ENCODE measurements around the gene CDC40.

CDC40 gene

DNA sequence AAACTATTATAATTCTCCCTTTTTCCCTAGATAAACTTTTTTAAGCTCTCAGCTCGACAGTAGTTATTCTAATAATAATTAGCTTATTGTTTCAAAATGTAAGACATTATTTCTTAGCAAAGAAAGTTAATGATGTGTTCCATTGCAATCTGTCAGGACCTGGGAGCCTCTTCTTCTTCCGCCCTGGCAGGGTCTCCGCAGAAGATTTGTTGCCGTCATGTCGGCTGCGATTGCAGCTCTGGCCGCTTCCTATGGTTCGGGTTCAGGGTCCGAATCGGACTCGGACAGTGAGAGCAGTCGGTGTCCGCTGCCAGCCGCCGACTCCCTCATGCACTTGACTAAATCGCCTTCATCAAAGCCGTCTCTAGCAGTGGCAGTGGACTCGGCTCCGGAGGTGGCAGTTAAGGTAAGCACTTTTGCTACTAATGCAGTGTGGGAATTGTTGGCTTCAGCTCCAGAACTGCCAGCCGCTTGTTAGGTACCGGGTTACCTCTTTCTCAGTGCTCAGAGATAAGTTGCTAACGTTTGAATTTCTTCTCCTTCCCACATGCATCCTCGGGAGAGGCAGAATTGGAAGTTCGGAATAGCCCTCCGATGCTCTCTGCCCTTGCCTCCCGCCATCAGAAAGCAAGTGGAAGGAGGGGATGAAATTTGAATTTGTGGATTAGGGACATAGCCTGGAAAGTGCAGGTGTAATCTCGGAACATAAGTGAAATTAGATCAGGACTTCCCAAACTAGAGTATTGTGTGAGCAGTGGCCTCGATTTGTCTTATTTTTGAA is at the start of gene CDC40:
TSS of gene CDC40 (plus strand) at position 200 of the 781 bp plus-strand sequence. CDS start at position 218, 18 bp downstream.
- DNase-seq (ENCODE audit: low spot score), result no peak

- no peak for DNase-seq (ENCODE audit: low spot score)
These were observed 42.0 kb upstream of the CDC40 start for GRCh38 chr6:110137924-110138887.

DNA sequence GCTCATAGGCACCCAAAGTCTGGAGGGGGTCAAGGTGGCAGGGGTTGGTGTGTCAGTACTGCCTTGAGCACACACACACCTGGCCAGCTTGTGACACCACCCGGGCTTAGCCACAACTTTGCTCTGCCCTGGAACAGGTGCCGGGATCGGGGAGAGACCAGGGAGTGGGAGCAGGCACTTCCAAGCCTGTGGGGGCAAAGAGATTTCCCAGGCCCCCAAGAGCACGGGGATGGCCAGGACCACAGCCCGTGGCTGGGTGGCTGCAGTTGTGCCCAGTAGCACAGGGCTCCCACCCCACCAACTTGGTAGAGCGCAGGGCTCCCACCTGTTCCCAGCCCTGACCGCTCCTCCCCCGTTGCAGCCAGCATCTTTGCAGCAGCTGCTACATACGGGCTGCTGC is 41.2 kb upstream of the CDC40 start:
- no peak for DNase-seq (ENCODE audit: low spot score)

GRCh38 chr6:110140650-110141049 is 39.6 kb upstream of the CDC40 start:
- no peak for DNase-seq (ENCODE audit: low spot score)

DNA sequence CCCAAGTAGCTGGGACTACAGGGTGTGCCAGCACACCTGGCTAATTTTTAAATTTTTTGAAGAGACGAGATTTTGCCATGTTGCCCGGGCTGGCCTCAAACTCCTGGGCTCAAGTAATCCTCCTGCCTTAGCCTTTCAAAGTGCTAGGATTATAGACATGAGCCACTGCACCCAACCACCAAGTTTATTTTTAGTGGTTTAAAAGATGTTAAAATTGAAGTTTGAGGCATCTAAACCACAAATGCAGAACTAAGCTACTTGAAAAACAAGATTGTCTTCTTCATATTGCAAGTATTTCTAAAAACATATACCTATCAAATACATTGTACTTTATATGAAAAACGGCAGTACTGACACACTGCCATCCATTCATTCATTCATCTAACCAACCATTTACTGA is 32.4 kb upstream of the CDC40 start:
- DNase-seq (ENCODE audit: low spot score), result no peak

DNA sequence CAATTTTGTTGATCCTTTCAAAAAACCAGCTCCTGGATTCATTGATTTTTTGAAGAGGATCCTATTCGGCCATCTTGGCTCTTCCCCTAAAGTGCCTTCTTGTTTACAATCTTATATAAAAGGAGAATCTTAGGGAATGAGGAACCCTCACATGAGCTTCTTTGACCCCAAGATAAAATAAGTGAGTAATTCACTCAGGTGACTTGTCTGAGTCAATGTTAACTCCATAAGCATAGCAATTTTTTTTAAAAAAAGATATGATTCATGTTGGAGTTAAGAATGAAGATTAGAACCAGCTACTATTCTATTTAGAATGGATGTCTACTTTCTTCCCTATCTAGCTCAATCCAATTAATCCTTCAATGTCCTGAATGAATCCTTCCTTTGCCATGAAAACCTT is 21.7 kb upstream of the CDC40 start:
- DNase-seq (ENCODE audit: low spot score), result no peak

DNA sequence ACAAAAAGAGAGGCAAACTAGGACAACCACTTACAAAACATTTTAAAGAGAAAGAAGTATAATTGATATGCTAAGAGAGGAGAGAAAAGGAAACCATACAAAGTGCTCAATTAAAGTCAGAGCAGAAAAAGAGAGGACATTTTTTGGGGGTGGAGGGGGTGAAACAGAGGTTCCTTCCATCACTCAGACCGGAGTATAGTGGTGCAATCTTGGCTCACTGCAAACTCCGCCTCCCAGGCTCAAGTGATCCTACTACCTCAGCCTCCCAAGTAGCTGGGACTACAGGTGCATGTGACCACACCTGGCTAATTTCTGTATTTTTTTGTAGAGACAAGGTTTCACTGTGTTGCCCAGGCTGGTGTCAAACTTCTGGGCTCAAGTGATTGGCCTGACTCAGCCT is 10.1 kb upstream of the CDC40 start:
- DNase-seq (ENCODE audit: low spot score), result no peak

DNA sequence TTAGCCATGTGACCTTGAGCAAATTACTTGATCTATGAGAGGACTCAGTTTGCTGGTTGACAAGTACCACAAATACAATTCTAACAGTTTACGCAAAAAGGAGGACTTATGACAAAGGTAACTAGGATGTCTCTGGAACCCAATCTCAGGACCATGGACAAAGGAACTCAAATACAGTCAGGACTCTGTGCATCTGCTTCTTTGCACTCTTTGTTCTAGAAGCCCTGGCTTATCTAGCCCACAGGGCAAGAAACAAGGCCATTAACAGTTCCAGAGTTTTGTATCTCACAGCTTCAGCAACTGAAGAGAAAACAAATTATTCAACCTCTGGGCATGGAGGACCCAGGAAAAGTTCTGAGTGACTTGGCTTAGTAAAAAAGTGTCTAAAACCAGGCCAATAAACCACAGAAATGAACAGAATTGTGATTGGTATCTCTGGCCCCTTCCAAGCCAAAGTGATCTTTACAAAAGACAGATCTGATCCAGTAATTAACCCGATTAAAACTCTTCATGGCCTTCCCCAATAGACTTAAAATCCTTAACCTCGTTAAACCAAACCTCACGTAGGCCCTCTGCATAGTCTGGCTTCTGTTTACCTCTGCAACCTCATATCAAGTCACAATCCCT is 6.6 kb upstream of the CDC40 start:
- DNase-seq (ENCODE audit: low spot score), result no peak

GRCh38 chr6:110178626-110179405 is 1.4 kb upstream of the CDC40 start:
- peak; percentile 75 for DNase-seq (ENCODE audit: low spot score)

GRCh38 chr6:110179406-110180227 is 610 bp upstream of the CDC40 start, which contains the start of gene WASF1:
Gene WASF1, minus strand, starts transcription at chr6:110179670. Its CDS starts 52,069 bp downstream, at chr6:110127601.
- peak; percentile 95 for DNase-seq (ENCODE audit: low spot score)

DNA sequence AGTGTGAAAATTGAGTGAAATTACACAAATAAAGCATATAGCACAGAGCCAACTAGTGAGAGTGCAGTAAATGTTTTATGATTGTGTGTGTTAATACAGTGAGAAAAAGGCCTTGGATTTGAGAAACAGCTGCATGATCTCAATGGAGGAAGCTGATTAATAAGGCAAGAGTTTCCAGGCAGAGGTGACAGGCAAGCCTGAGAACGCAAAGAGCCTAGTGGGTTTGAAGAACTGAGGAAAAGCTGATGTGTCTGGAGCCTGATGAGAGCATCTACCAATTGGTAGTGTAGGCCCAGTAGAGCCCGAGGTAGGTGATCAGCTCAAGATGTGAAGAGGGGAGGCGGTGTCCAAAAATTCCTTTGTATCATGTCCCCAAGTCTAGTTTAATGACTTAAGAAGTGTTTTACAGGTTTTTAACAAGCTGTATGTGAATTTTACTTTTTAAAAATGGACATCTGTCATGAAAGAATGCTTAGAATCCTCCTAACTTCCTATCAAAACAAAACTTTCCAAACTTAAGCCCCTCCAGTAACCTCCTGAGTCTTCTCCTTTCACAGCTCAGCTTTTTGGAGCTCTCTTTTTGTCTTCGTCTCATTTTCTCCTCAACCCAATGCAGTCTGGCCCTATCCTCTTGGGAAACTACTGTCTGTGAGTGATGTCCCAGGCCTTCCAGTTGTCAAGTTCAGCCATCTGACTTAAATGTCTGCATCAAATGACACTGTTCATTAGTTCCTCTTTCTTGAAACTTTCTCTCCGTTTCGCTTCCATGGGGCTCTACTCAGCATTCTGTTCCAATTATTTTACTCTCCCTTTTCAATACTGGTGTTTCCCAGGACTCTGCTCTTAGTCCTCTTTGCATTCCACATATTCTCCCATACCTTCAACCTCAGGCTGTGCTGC is 1.2 kb downstream of the CDC40 start:
- peak; percentile 17 for DNase-seq (ENCODE audit: low spot score)

GRCh38 chr6:110183292-110183885 is 3.2 kb downstream of the CDC40 start:
- no peak for DNase-seq (ENCODE audit: low spot score)

DNA sequence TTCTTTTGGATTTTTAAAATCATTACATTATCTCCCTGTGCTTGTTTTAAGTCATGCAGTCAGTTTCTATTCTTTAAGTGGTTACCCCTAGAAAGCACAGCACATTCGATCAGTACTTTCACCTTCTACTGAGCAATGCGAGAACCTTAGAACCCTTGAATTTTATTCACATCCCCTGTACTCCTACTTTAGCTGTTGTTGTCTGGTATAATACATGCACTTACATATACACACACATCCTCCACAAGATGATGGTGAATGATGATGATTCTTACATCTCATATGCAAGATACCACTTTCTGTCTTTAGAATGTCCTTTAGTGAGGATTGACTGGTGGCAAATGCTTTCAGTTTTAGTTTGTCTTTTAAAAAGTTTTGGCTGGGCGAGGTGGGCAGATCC is 5.7 kb downstream of the CDC40 start:
- DNase-seq (ENCODE audit: low spot score), result no peak

- no peak for DNase-seq (ENCODE audit: low spot score)
These were observed 8.6 kb downstream of the CDC40 start for GRCh38 chr6:110188791-110189190.

- no peak for DNase-seq (ENCODE audit: low spot score)
These were observed 10.5 kb downstream of the CDC40 start for GRCh38 chr6:110190726-110191125.

DNA sequence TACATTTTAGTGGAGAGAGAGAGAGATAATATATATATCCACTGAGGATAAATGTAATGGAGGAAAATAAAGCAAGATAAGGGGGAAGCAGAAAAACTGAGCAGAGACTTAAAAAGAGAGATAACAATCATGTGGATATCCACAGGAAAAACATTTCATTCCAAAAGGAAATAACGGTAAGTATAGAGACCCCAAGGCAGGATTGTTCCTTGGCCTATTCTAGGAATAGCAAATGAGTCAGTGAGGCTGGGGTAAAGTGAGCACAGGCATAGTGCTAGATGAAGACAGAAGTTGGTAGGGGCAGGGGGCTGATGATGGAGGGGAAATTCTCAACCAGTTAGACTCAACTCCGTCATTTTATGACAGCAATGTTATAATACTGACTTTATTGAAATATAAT is 11.2 kb downstream of the CDC40 start:
- no peak for DNase-seq (ENCODE audit: low spot score)

DNA sequence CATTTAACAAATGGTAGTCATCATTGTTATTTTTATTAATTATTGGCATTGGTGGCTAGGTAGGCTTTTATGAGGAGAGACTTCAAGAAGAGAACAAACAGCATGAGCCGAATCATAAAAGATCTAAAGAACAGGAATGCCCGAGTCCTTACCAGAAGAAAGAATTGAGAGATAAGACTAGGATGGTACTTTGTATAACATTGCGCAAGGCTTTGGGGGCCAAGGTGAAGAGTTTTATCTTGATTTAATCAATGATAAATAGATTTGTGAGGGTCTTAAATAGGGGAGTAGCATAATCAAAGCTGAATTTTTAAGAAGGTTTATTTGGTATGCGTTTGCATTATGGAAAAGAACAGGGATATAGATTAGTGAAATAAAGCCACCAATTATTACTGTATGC is 15.4 kb downstream of the CDC40 start:
- no peak for DNase-seq (ENCODE audit: low spot score)

GRCh38 chr6:110196874-110197273 is 16.6 kb downstream of the CDC40 start:
- no peak for DNase-seq (ENCODE audit: low spot score)

GRCh38 chr6:110198561-110198960 is 18.3 kb downstream of the CDC40 start:
- no peak for DNase-seq (ENCODE audit: low spot score)

Data from hematopoietic multipotent progenitor cell treated with erythropoietin and hydrocortisone succinate and interleukin-3 and kit ligand, for 15 days (in vitro differentiated cells).